K562 (cell line): ENCODE results near the gene WDR76. TPM values are rescaled to one million over a fixed set of nuclear protein-coding genes. Genes with fewer than 3 reads are reported as not detected.

Source experiments
- ARID3A ChIP-seq: IDR thresholded peaks from 2 replicates; pipeline ENCODE4 v1.6.1; 2012; ENCODE audit warnings: low read depth, low read length, improper control_type of control experiment, borderline replicate concordance
- ATF4 ChIP-seq: fragments of 450-650 bp; formaldehyde crosslinking; IDR thresholded peaks from 2 replicates; pipeline ENCODE4 v1.4.0; 2022; ENCODE audit warnings: mild to moderate bottlenecking, moderate library complexity
- BRD4 ChIP-seq: fragments of 200-600 bp; sonication (generic); IDR thresholded peaks from 2 replicates; pipeline ENCODE4 v1.6.1; 2017; ENCODE audit warnings: inconsistent platforms
- BRF1 ChIP-seq: IDR thresholded peaks from 3 replicates; pipeline ENCODE4 v1.6.1; 2011; ENCODE audit warnings: borderline replicate concordance, mild to moderate bottlenecking; ENCODE audit not compliant: insufficient read length; ENCODE audit errors: extremely low read depth
- DMBX1 ChIP-seq: fragments of 250-450 bp; sonication (Bioruptor Pico); IDR thresholded peaks from 2 replicates; pipeline ENCODE4 v1.8.0; 2022; ENCODE audit warnings: inconsistent platforms, mild to moderate bottlenecking, moderate library complexity, borderline replicate concordance
- ELF2 ChIP-seq: fragments of 250-450 bp; sonication (Bioruptor Pico); IDR thresholded peaks from 2 replicates; pipeline ENCODE4 v1.5.0; 2021; ENCODE audit warnings: mild to moderate bottlenecking
- FOXJ2 ChIP-seq: fragments of 200-800 bp; sonication (Bioruptor generic); IDR thresholded peaks from 2 replicates; pipeline ENCODE4 v1.6.1; 2016; ENCODE audit warnings: missing genetic modification characterization, missing compliant biosample characterization
- KAT2B ChIP-seq: IDR thresholded peaks from one replicate; pipeline ENCODE4 v1.6.1; 2012; ENCODE audit warnings: low read depth, mild to moderate bottlenecking, control low read depth, inconsistent platforms, low read length, moderate library complexity
- KLF10 ChIP-seq: fragments of 250-450 bp; sonication (Bioruptor Pico); IDR thresholded peaks from 2 replicates; pipeline ENCODE4 v1.6.1; 2021; ENCODE audit warnings: matching md5 sums
- PHB ChIP-seq: fragments of 250-450 bp; sonication (Bioruptor Pico); IDR thresholded peaks from 2 replicates; pipeline ENCODE4 v1.5.0; 2021
- PYGO2 ChIP-seq: fragments of 450-650 bp; IDR thresholded peaks from 2 replicates; pipeline ENCODE4 v1.6.1; 2016; ENCODE audit warnings: mild to moderate bottlenecking, missing genetic modification characterization, moderate library complexity, missing compliant biosample characterization
- RAD51 ChIP-seq: fragments of 450-650 bp; IDR thresholded peaks from 2 replicates; pipeline ENCODE4 v1.7.1; 2016; ENCODE audit warnings: low read depth, mild to moderate bottlenecking, borderline replicate concordance
- RBM39 ChIP-seq: fragments of 200-400 bp; formaldehyde crosslinking; optimal IDR thresholded peaks from 2 replicates; pipeline ENCODE3; 2018; ENCODE audit warnings: low read depth, low read length
- STAT5A ChIP-seq: IDR thresholded peaks from 2 replicates; pipeline ENCODE4 v1.6.1; 2012; ENCODE audit warnings: low read length, inconsistent platforms, borderline replicate concordance
- USF1 ChIP-seq: sonication (generic); formaldehyde crosslinking; IDR thresholded peaks from 2 replicates; pipeline ENCODE4 v1.9.0; 2022; ENCODE audit warnings: mild to moderate bottlenecking, missing genetic modification reagents
- WHSC1 ChIP-seq: IDR thresholded peaks from one replicate; pipeline ENCODE4 v1.6.1; 2012; ENCODE audit warnings: low read length, control low read depth, inconsistent platforms
- XRCC3 ChIP-seq: fragments of 450-650 bp; IDR thresholded peaks from 2 replicates; pipeline ENCODE4 v1.6.1; 2017; ENCODE audit warnings: mild to moderate bottlenecking, moderate library complexity
- ZBTB43 ChIP-seq: sonication (generic); formaldehyde crosslinking; IDR thresholded peaks from 2 replicates; pipeline ENCODE4 v1.8.0; 2023; ENCODE audit warnings: mild to moderate bottlenecking, missing genetic modification reagents
- ZNF174 ChIP-seq: fragments of 250-450 bp; sonication (Bioruptor Pico); IDR thresholded peaks from 2 replicates; pipeline ENCODE4 v1.4.0; 2020; ENCODE audit warnings: mild to moderate bottlenecking
- ZNF175 ChIP-seq: fragments of 200-800 bp; sonication (Bioruptor generic); IDR thresholded peaks from 2 replicates; pipeline ENCODE4 v1.6.1; 2016; ENCODE audit warnings: low read depth, mild to moderate bottlenecking, missing genetic modification characterization, missing compliant biosample characterization
- ZNF217 ChIP-seq: sonication (generic); formaldehyde crosslinking; IDR thresholded peaks from 2 replicates; pipeline ENCODE4 v1.8.0; 2022; ENCODE audit warnings: mild to moderate bottlenecking, missing genetic modification reagents
- ZNF764 ChIP-seq: fragments of 250-450 bp; sonication (Bioruptor Pico); IDR thresholded peaks from 2 replicates; pipeline ENCODE4 v1.4.0; 2020; ENCODE audit warnings: low read depth, mild to moderate bottlenecking, moderate library complexity
- ZNF778 ChIP-seq: fragments of 450-650 bp; formaldehyde crosslinking; IDR thresholded peaks from 2 replicates; pipeline ENCODE4 v1.4.0; 2020; ENCODE audit warnings: mild to moderate bottlenecking, moderate library complexity
- ZSCAN29 ChIP-seq: fragments of 450-650 bp; IDR thresholded peaks from 2 replicates; pipeline ENCODE4 v1.6.1; 2017
- ZZZ3 ChIP-seq: fragments of 450-650 bp; IDR thresholded peaks from 2 replicates; pipeline ENCODE4 v1.6.1; 2016; ENCODE audit warnings: antibody characterized with exemption, mild to moderate bottlenecking, moderate library complexity
- polyA plus RNA-seq, 8 experiments: library from polyadenylated mRNA; depleted of rRNA in 4 of 8; stranded (reverse) in 5 of 8; unstranded in 3 of 8; fragments of >200 nt; fragmentation: Nextera tagmentation in 2 of 8; fragmentation: Illumina TruSeq in 1 of 8; extraction: Ambion mirVana in 2 of 8; extraction: Trizol in 1 of 8; gene quantifications; 2 replicates each; pipeline versions ENCODE4 v1.2.1 to v1.2.3, GENCODE V29; 2011 to 2014; ENCODE audit warnings: inconsistent platforms in 1 of 8, missing spikeins in 1 of 8
- total RNA-seq, 7 experiments: library from RNA; depleted of rRNA in 6 of 7; stranded (reverse); fragments of >200 nt in 6 of 7; fragmentation: Illumina TruSeq in 2 of 7; extraction: Trizol in 2 of 7; gene quantifications; 2 replicates each; pipeline versions ENCODE4 v1.2.1 to v1.2.3, GENCODE V29; 2011 to 2021; ENCODE audit warnings: low replicate concordance in 1 of 7

Gene WDR76
- total and polyA plus RNA-seq, 9 of the 15 experiments (the other 6 are each of a cell fraction or from before 2014, with no cell fraction given), result 9.8 to 69.5 (median 44.4) TPM

- TF ChIP-seq ATF4 (CRISPR knock-in tag), result no peak
- no peak for TF ChIP-seq ZSCAN29
- TF ChIP-seq RBM39, result no peak
- TF ChIP-seq WHSC1, result no peak
- TF ChIP-seq ZNF217 (CRISPR knock-in tag), result no peak
- no peak for TF ChIP-seq XRCC3
- no peak for TF ChIP-seq ARID3A
- TF ChIP-seq PYGO2 (tag), result no peak
- TF ChIP-seq FOXJ2 (tag), result 0 out of 2 replicates have a peak, but pooled peaks have one; percentile 35
- TF ChIP-seq ELF2 (CRISPR knock-in tag), result peak; percentile 92
- no peak for TF ChIP-seq PHB (CRISPR knock-in tag)
- TF ChIP-seq KLF10 (CRISPR knock-in tag), result no peak
- TF ChIP-seq ZNF778 (CRISPR knock-in tag), result no peak
- TF ChIP-seq ZNF174 (CRISPR knock-in tag), result no peak
- no peak; the same call in 1 of the 2 replicates for TF ChIP-seq ZZZ3
- TF ChIP-seq ZBTB43 (CRISPR knock-in tag), result no peak
- peak; percentile 59; the same call in 1 of the 2 replicates for TF ChIP-seq DMBX1
- TF ChIP-seq USF1 (CRISPR knock-in tag), result no peak
- TF ChIP-seq STAT5A, result peak; percentile 51; the same call in 1 of the 2 replicates
- no peak; the same call in 1 of the 2 replicates for TF ChIP-seq BRD4
- TF ChIP-seq BRF1, result no peak
- no peak for TF ChIP-seq RAD51
- no peak for TF ChIP-seq ZNF175 (CRISPR knock-in tag)
- no peak for TF ChIP-seq KAT2B
- TF ChIP-seq ZNF764, result no peak
Measured at GRCh38 chr15:43824302-43825246, 2.2 kb upstream of the WDR76 start, which contains the start of gene MFAP1 (continued).
